B cell (primary cell): ENCODE measurements around the gene GLI3. TPM values are rescaled to one million over a fixed set of nuclear protein-coding genes. Genes with fewer than 3 reads are reported as not detected.

ENCODE experiments used
- ATAC-seq: fragments of 200-7000 bp; cut with Tn5 transposase; one replicate; pipeline ENCODE4 v1.10.0; 2021; ENCODE audit warnings: low read depth, mild to moderate bottlenecking, moderate number of reproducible peaks, moderate library complexity
- CTCF ChIA-PET: fragments of 350-600 bp; sonication (Branson Sonifier 250); formaldehyde crosslinking; loops from one replicate; lab custom pipeline; 2021; ENCODE audit warnings: antibody characterized with exemption, inconsistent platforms; lab: Charles Lee
- POLR2A ChIA-PET: fragments of 350-600 bp; sonication (Branson Sonifier 250); formaldehyde crosslinking; loops from one replicate; lab custom pipeline; 2021; ENCODE audit warnings: antibody characterized with exemption; lab: Charles Lee
- DNase-seq: peaks from one replicate; pipeline ENCODE4 v3.0.0; 2013
- H2AFZ ChIP-seq: 2 replicates; pipeline ENCODE4 v1.6.1; 2012; ENCODE audit warnings: mild to moderate bottlenecking, low read depth, low read length; ENCODE audit not compliant: insufficient read depth, poor library complexity, severe bottlenecking
- H3K27ac ChIP-seq, 2 donors: 1 replicate in 1 of 2; 2 replicates in 1 of 2; pipeline ENCODE4 v1.5.1; 2012 to 2013; ENCODE audit warnings: low read length in 2 of 2, mild to moderate bottlenecking in 2 of 2, moderate library complexity in 1 of 2
- H3K27me3 ChIP-seq, 4 experiments: fragments of 200-600 bp in 1 of 4; sonication (generic) in 1 of 4; replicated peaks in 1 of 4; 1 replicate in 2 of 4; 2 replicates in 2 of 4; pipeline versions ENCODE4 v1.6.1 to v1.7.0; 2013 to 2016; ENCODE audit warnings: low read length in 3 of 4, mild to moderate bottlenecking in 2 of 4, mixed read lengths in 1 of 4, moderate library complexity in 1 of 4; ENCODE audit not compliant: insufficient read depth in 4 of 4, control insufficient read depth in 3 of 4; ENCODE audit errors: control extremely low read depth in 1 of 4
- H3K36me3 ChIP-seq, 2 experiments: replicated peaks in 1 of 2; 1 replicate in 1 of 2; 2 replicates in 1 of 2; pipeline versions ENCODE4 v1.6.1 to v1.7.1; 2013; ENCODE audit warnings: low read length in 1 of 2; ENCODE audit not compliant: insufficient read depth in 2 of 2, control insufficient read depth in 1 of 2; ENCODE audit errors: control extremely low read depth in 1 of 2, extremely low read depth in 1 of 2
- H3K4me1 ChIP-seq, 2 donors: fragments of 200-600 bp in 1 of 2; sonication (generic) in 1 of 2; 1 replicate in 1 of 2; 2 replicates in 1 of 2; pipeline versions ENCODE4 v1.5.1 to v1.6.1; 2013 to 2017; ENCODE audit warnings: low read length in 2 of 2; ENCODE audit not compliant: control insufficient read depth in 2 of 2, insufficient read depth in 2 of 2
- H3K4me2 ChIP-seq: replicated peaks from 2 replicates; pipeline ENCODE3; 2012; ENCODE audit warnings: mild to moderate bottlenecking, low read depth, low read length; ENCODE audit not compliant: poor library complexity, severe bottlenecking
- H3K4me3 ChIP-seq, 5 experiments: fragments of 200-600 bp in 1 of 5; sonication (generic) in 1 of 5; 1 replicate in 3 of 5; 2 replicates in 2 of 5; pipeline versions ENCODE4 v1.5.1 to v1.7.0; 2011 to 2016; ENCODE audit warnings: low read length in 4 of 5, mild to moderate bottlenecking in 4 of 5, low read depth in 2 of 5, control low read depth in 1 of 5, moderate library complexity in 1 of 5; ENCODE audit not compliant: insufficient read depth in 1 of 5; ENCODE audit errors: control extremely low read depth in 1 of 5, extremely low read depth in 1 of 5
- H3K79me2 ChIP-seq: fragments of 200-600 bp; sonication (generic); one replicate; pipeline ENCODE4 v1.6.0; 2016; ENCODE audit warnings: low read length; ENCODE audit not compliant: control insufficient read depth, insufficient read depth
- H3K9ac ChIP-seq: fragments of 200-600 bp; sonication (generic); 2 replicates; pipeline ENCODE4 v1.6.1; 2017; ENCODE audit warnings: mild to moderate bottlenecking, low read length, moderate library complexity
- H3K9me3 ChIP-seq, 3 donors: one replicate each; pipeline versions ENCODE4 v1.6.1 to v1.7.1; 2013; ENCODE audit warnings: low read length in 2 of 3; ENCODE audit not compliant: control insufficient read depth in 2 of 3, insufficient read depth in 1 of 3; ENCODE audit errors: control extremely low read depth in 1 of 3
- H4K20me1 ChIP-seq: 2 replicates; pipeline ENCODE4 v1.6.0; 2012; ENCODE audit warnings: mild to moderate bottlenecking, low read length; ENCODE audit not compliant: insufficient read depth, control insufficient read depth, poor library complexity, severe bottlenecking
- H3K27ac Mint-ChIP-seq: one replicate; pipeline ENCODE4 v1.8.0; 2021; ENCODE audit warnings: mixed read lengths
- H3K27me3 Mint-ChIP-seq: one replicate; pipeline ENCODE4 v1.8.0; 2021; ENCODE audit warnings: mixed read lengths
- H3K4me1 Mint-ChIP-seq: one replicate; pipeline ENCODE4 v1.8.0; 2021; ENCODE audit warnings: mixed read lengths
- H3K4me3 Mint-ChIP-seq: one replicate; pipeline ENCODE4 v1.8.0; 2021; ENCODE audit warnings: mixed read lengths
- H3K9me3 Mint-ChIP-seq: one replicate; pipeline ENCODE4 v1.8.0; 2022; ENCODE audit warnings: mixed read lengths; ENCODE audit not compliant: insufficient read depth
- CTCF ChIP-seq: fragments of 200-600 bp; IDR thresholded peaks from one replicate; pipeline ENCODE4 v1.8.0; 2022; ENCODE audit warnings: antibody characterized with exemption, mild to moderate bottlenecking
- EZH2 ChIP-seq: IDR thresholded peaks from 2 replicates; pipeline ENCODE4 v1.6.1; 2012; ENCODE audit warnings: borderline replicate concordance, low read depth, mild to moderate bottlenecking, moderate library complexity, low read length; ENCODE audit not compliant: insufficient read depth, poor library complexity, severe bottlenecking
- WGBS: methylation state at CpG from one replicate; pipeline ENCODE4 v1.1.5; 2013; ENCODE audit warnings: missing lambda C conversion rate; ENCODE audit not compliant: insufficient coverage; 5-methylcytosine and 5-hydroxymethylcytosine counted together
- intact Hi-C: fragments of 100-400 bp; cut with micrococcal nuclease; formaldehyde crosslinking; loops from one replicate; pipeline ENCODE4 v1.10.0; 2022
- polyA plus RNA-seq: library from polyadenylated mRNA; depleted of rRNA; stranded (reverse); fragments of >200 nt; gene quantifications from 2 replicates; pipeline ENCODE4 v1.2.3, GENCODE V29; 2012
- total RNA-seq, 2 donors: library from RNA; stranded (reverse); fragments of 120-200 nt in 1 of 2; gene quantifications; 1 replicate in 1 of 2; 2 replicates in 1 of 2; pipeline versions ENCODE4 v1.2.3 to v1.2.4, GENCODE V29; 2013 to 2022

GLI3 gene
- total and polyA plus RNA-seq, 2 donors (not counting 1 experiment from before 2014, with no cell fraction given) = not detected

- ATAC-seq (no peak), DNase-seq (no peak)
- no CpG with 5 or more reads among the region's 3 CpGs for WGBS
- no peaks in the 10 kb centered on the region for H3K9me3 ChIP-seq
- H3K9ac ChIP-seq = no peak overlapping the region
- no peak overlapping the region for H3K4me2 ChIP-seq
- H3K27me3 ChIP-seq = no peaks in the 10 kb centered on the region
- H3K9me3 Mint-ChIP-seq = no peaks in the 10 kb centered on the region
- no peaks in the 10 kb centered on the region for H3K4me1 Mint-ChIP-seq
- no peak overlapping the region for H3K27ac Mint-ChIP-seq
- H3K36me3 ChIP-seq = no peaks in the 10 kb centered on the region
- H2AFZ ChIP-seq = no peak overlapping the region
- no peak overlapping the region for H3K27ac ChIP-seq
- H4K20me1 ChIP-seq = no peaks in the 10 kb centered on the region
- POLR2A ChIA-PET = no interaction called here
- intact Hi-C loops = no loop called here
- H3K4me3 Mint-ChIP-seq = no peak overlapping the region
- CTCF ChIA-PET = no interaction called here
- no peaks in the 10 kb centered on the region for H3K4me1 ChIP-seq
- peaks cover 7% of the 10 kb centered on the region for H3K27me3 Mint-ChIP-seq
- TF ChIP-seq CTCF (no peak), EZH2 (no peak)
- H3K4me3 ChIP-seq = no peak overlapping the region
- no peaks in the 10 kb centered on the region for H3K79me2 ChIP-seq
Measured at GRCh38 chr7:42213093-42213492, 23.9 kb downstream of the GLI3 start.

GRCh38 chr7:42212541-42213090, 24.4 kb downstream of the GLI3 start:
- H3K4me2 ChIP-seq = no peak overlapping the region
- H3K27ac ChIP-seq = no peak overlapping the region
- ATAC-seq (no peak), DNase-seq (no peak)
- H3K36me3 ChIP-seq = no peaks in the 10 kb centered on the region
- H3K27me3 ChIP-seq = no peaks in the 10 kb centered on the region
- H2AFZ ChIP-seq = no peak overlapping the region
- H3K9me3 ChIP-seq = no peaks in the 10 kb centered on the region
- no peak overlapping the region for H3K4me3 ChIP-seq
- peaks cover 7% of the 10 kb centered on the region for H3K27me3 Mint-ChIP-seq
- H3K27ac Mint-ChIP-seq = no peak overlapping the region
- no peak overlapping the region for H3K4me3 Mint-ChIP-seq
- no peaks in the 10 kb centered on the region for H3K9me3 Mint-ChIP-seq
- no peak for TF ChIP-seq EZH2
- TF ChIP-seq CTCF = no peak
- H3K9ac ChIP-seq = no peak overlapping the region
- no peaks in the 10 kb centered on the region for H4K20me1 ChIP-seq
- POLR2A ChIA-PET = no interaction called here
- H3K4me1 Mint-ChIP-seq = no peaks in the 10 kb centered on the region
- H3K4me1 ChIP-seq = no peaks in the 10 kb centered on the region
- CTCF ChIA-PET = interaction anchor here (0.6 kb wide), 1 partner anchor 46 kb away, joined by 4 read pairs; no protein-coding TSS in a partner anchor
- intact Hi-C loops = no loop called here
- 100% methylated on average over 1 of the region's 8 CpGs for WGBS
- H3K79me2 ChIP-seq = no peaks in the 10 kb centered on the region
